Pancreas (tissue), 10 donors: ENCODE results near the gene IFITM10. TPM values are rescaled to one million over a fixed set of nuclear protein-coding genes. Genes with fewer than 3 reads are reported as not detected.

ENCODE experiments used
- ATAC-seq, 4 donors: fragments of 200-7000 bp; cut with Tn5 transposase; one replicate each; pipeline versions ENCODE4 v1.8.0 to v1.9.1; 2020; ENCODE audit warnings: mild to moderate bottlenecking in 4 of 4, moderate library complexity in 4 of 4
- DNase-seq, 6 donors: peaks; one replicate each; pipeline ENCODE4 v3.0.0-alpha.2; 2020
- FAIRE-seq: peaks from 2 replicates; lab custom pipeline; 2012; peaks lifted over from hg19 to GRCh38; lab: Jason Lieb, UNC
- H3K27ac ChIP-seq, 4 donors: fragments of 200-600 bp; sonication (generic); 1 replicate in 3 of 4; 2 replicates in 1 of 4; pipeline versions ENCODE4 v1.5.0 to v1.8.0; 2020
- H3K27me3 ChIP-seq, 4 donors: fragments of 200-600 bp; one replicate each; pipeline ENCODE4 v1.8.0; 2021
- H3K36me3 ChIP-seq, 3 donors: fragments of 200-600 bp; sonication (generic) in 1 of 3; one replicate each; pipeline versions ENCODE4 v1.5.0 to v1.8.0; 2020 to 2021
- H3K4me1 ChIP-seq, 3 donors: fragments of 200-600 bp; one replicate each; pipeline ENCODE4 v1.8.0; 2021
- H3K4me3 ChIP-seq, 4 donors: fragments of 200-600 bp; sonication (generic) in 2 of 4; one replicate each; pipeline versions ENCODE4 v1.5.0 to v1.8.0; 2020 to 2021
- H3K9me3 ChIP-seq, 4 donors: fragments of 200-600 bp; one replicate each; pipeline ENCODE4 v1.8.0; 2021
- CTCF ChIP-seq, 4 donors: fragments of 200-600 bp; sonication (generic) in 3 of 4; IDR thresholded peaks; one replicate each; pipeline versions ENCODE4 v1.5.0 to v1.8.0; 2021; ENCODE audit warnings: antibody characterized with exemption in 4 of 4
- WGBS, 2 donors: extraction: QIAGEN DNeasy Blood & Tissue Kit; methylation state at CpG; one replicate each; pipeline ENCODE4 v1.1.7; 2013; 5-methylcytosine and 5-hydroxymethylcytosine counted together
- intact Hi-C, 3 donors: fragments of 100-400 bp; cut with DNase I; formaldehyde crosslinking; loops; one replicate each; pipeline versions ENCODE4 v1.11.1 to v1.14.2; 2022
- polyA plus RNA-seq, 2 donors: library from polyadenylated mRNA; stranded (reverse); fragments of 200-250 nt; gene quantifications; one replicate each; pipeline ENCODE4 v1.2.3, GENCODE V29; 2013
- total RNA-seq, 6 donors: library from RNA; stranded (reverse); fragmentation: NEBNext Ultra II Directional in 4 of 6; extraction: Animal tissue kit (Norgen Biotek cat#: 25700) in 4 of 6; gene quantifications; one replicate each; pipeline versions ENCODE4 v1.2.1 to v1.2.4, GENCODE V29; 2021 to 2023
- donor health status: healthy with polysubstance abuse.
- donor health status: DM: no; HTN: no; CAD: no; lungs with moderate emphysema.
- donor health status: DM: no; HTN: no; CAD: no.
- donor health status: control.
- donor health status: control.
- donor health status: Bipolar disorder and iron deficiency.
- donor health status: DM: yes; HTN: yes; CAD: no.
- donor health status: DM: no; HTN: no; CAD: no.
- donor health status: DM: no; HTN: no; CAD: no.
- donor health status: DM: yes; HTN: yes; CAD: no.

IFITM10 gene
- total and polyA plus RNA-seq, 8 donors: 0.28 to 2.0 (median 0.55) TPM

- TF ChIP-seq CTCF (IDR thresholded peaks at IDR 0.05): no peak
- Histone ChIP-seq H3K36me3 (no peaks in the 10 kb centered on the region), H3K4me1 (no peaks in the 10 kb centered on the region), H3K27me3 (no peaks in the 10 kb centered on the region), H3K9me3 (no peaks in the 10 kb centered on the region), H3K27ac (no peak overlapping the region), H3K4me3 (no peak overlapping the region)
- 82 to 87% methylated on average over 2 of the region's 2 CpGs for WGBS, 2 donors
- ATAC-seq: peak in 2 of 4 donors; percentile 9 to 20
- DNase-seq: peak in 1 of 6 donors; percentile 25
- intact Hi-C loops: no loop called here
- no peak for FAIRE-seq
Measured at GRCh38 chr11:1777737-1778136, 27.3 kb upstream of the IFITM10 start.

DNA sequence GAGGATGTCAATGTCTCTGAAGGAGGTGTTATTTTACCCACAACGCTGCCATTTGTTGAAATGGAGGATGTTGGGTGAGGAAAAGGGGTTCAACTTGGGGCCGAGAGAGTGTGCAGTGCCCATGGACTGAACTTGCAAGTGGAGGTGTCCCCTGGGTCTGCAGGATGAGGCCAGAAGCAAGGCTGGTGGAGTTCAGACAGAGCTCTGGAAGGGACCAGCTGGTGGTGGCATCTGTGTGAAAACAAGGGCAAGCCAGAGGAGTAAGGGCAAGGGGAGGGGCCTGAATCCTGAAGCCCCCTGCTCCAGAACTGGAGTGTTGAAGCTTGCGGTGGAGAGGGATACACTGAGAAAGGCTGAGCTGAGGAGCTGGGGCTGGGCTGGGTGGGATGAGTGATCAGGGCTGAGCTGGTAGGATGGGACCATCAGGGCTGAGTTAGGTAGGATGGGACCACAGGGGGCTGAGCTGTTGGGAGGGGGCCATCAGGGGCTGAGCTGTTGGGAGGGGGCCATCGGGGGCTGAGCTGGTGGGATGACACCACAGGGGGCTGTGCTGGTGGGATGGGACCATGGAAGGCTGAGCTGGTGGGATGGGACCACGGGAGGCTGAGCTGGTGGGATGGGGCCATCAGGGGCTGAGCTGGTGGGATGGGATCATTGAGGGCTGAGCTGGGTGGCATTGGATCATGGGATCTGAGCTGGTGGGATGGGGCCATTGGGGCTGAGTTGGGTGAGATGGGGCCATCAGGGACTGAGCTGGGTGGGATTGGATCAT is 26.7 kb upstream of the IFITM10 start:
- ATAC-seq (no peak), FAIRE-seq (no peak), DNase-seq (no peak)
- no peaks in the 10 kb centered on the region for H3K36me3 ChIP-seq
- no peaks in the 10 kb centered on the region for H3K27me3 ChIP-seq
- no peak for TF ChIP-seq CTCF (IDR thresholded peaks at IDR 0.05)
- H3K4me3 ChIP-seq: no peak overlapping the region
- 70 to 72% methylated on average over 5 of the region's 5 CpGs for WGBS, 2 donors
- no peaks in the 10 kb centered on the region for H3K4me1 ChIP-seq
- no peak overlapping the region for H3K27ac ChIP-seq
- H3K9me3 ChIP-seq: no peaks in the 10 kb centered on the region
- intact Hi-C loops: no loop called here

DNA sequence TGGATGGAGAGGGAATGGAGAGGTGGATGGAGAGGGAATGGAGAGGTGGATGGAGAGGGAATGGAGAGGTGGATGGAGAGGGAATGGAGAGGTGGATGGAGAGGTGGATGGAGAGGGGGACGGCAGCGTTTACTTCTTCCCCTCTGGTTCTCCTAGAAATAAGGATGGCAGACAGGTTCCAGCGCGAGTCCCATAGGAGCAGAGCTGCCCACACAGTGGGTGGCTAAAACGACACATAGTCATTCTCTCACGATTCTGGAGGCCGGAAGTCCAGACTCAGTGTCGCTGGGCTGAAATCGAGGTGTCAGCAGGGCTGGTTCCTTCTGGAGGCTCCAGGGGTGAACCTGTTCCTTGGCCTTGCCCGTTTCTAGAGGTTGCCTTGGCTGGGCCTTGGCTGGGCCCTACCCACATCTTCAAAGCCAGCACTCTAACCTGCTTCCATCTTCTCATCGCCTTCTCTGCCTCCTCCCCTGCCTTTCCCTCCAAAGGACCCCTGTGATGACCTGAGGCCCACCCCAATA is 26.0 kb upstream of the IFITM10 start:
- FAIRE-seq (no peak), ATAC-seq (no peak), DNase-seq (no peak)
- H3K4me3 ChIP-seq: no peak overlapping the region
- H3K27me3 ChIP-seq: no peaks in the 10 kb centered on the region
- 76 to 83% methylated on average over 11 of the region's 11 CpGs for WGBS, 2 donors
- no peak for TF ChIP-seq CTCF (IDR thresholded peaks at IDR 0.05)
- H3K27ac ChIP-seq: no peak overlapping the region
- intact Hi-C loops: no loop called here
- no peaks in the 10 kb centered on the region for H3K4me1 ChIP-seq
- H3K9me3 ChIP-seq: no peaks in the 10 kb centered on the region
- no peaks in the 10 kb centered on the region for H3K36me3 ChIP-seq

- FAIRE-seq: no peak
- Histone ChIP-seq H3K36me3 (no peaks in the 10 kb centered on the region), H3K27ac (no peak overlapping the region), H3K4me1 (no peaks in the 10 kb centered on the region), H3K4me3 (no peak overlapping the region), H3K9me3 (no peaks in the 10 kb centered on the region), H3K27me3 (no peaks in the 10 kb centered on the region)
- TF ChIP-seq CTCF (IDR thresholded peaks at IDR 0.05): no peak
- intact Hi-C loops: no loop called here
- ATAC-seq: no peak
- DNase-seq: no peak
- 71 to 80% methylated on average over 12 of the region's 12 CpGs for WGBS, 2 donors
Measured at GRCh38 chr11:1774886-1775285, 24.5 kb upstream of the IFITM10 start.

DNA sequence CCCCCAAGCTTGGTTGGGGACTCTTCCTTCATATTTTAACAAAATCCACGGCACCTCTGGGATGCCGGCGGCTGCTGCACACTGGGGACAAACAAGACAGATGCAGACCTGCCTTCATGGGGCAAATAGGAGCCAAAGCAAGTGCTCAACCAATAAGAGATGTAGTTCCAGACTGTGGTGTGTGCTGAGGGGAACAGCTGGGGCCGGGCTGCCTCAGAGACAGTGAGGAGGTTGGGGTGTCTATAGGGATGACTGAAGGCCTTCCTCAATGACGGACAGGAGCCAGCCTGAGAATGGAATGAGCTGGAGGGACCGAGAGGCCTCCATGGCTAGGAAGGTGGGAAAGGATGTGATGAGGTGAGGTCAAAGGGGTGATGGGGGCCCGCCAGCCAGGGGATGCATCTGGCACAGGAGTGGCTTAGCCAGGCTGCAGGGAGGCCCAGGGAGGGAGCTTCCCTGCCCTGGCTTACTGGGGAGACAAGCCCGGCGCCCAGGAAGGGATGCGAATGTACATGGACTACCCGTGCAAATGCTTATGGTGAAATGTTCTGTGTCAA is 23.7 kb upstream of the IFITM10 start:
- H3K36me3 ChIP-seq: no peaks in the 10 kb centered on the region
- no peak overlapping the region for H3K4me3 ChIP-seq
- no peak overlapping the region for H3K27ac ChIP-seq
- H3K27me3 ChIP-seq: no peaks in the 10 kb centered on the region
- DNase-seq (peak in 1 of 6 donors; percentile 52), ATAC-seq (no peak), FAIRE-seq (no peak)
- intact Hi-C loops: no loop called here
- no peaks in the 10 kb centered on the region for H3K9me3 ChIP-seq
- no peaks in the 10 kb centered on the region for H3K4me1 ChIP-seq
- WGBS, 2 donors: 86 to 93% methylated on average over 11 of the region's 11 CpGs
- no peak for TF ChIP-seq CTCF (IDR thresholded peaks at IDR 0.05)
